Activated naive CD4-positive, alpha-beta T cell treated with anti-CD3 and anti-CD28 coated beads, Interleukin-2, amount 50 U/mL, for 72 hours (primary cell): ENCODE data around the gene TREML1. TPM values are rescaled to one million over a fixed set of nuclear protein-coding genes. Genes with fewer than 3 reads are reported as not detected.

ENCODE experiments used
- ATAC-seq, 2 donors: fragments of 150-1000 bp; cut with Tn5 transposase; 2 replicates each; pipeline ENCODE4 v1.10.0; 2021; ENCODE audit warnings: mild to moderate bottlenecking in 2 of 2, moderate library complexity in 2 of 2
- DNase-seq, 2 donors: peaks; one replicate each; pipeline ENCODE4 v3.0.0; 2021 to 2022; ENCODE audit warnings: low spot score in 2 of 2
- H3K27ac Mint-ChIP-seq, 2 donors: one replicate each; pipeline ENCODE4 v1.8.0; 2022; ENCODE audit warnings: mild to moderate bottlenecking in 2 of 2, mixed read lengths in 2 of 2
- H3K36me3 Mint-ChIP-seq, 2 donors: one replicate each; pipeline ENCODE4 v1.8.0; 2022; ENCODE audit warnings: mixed read lengths in 2 of 2
- H3K9me3 Mint-ChIP-seq, 2 donors: one replicate each; pipeline ENCODE4 v1.8.0; 2022; ENCODE audit warnings: mixed read lengths in 2 of 2
- total RNA-seq, 2 donors: library from RNA; stranded (reverse); gene quantifications; one replicate each; pipeline ENCODE4 v1.2.3, GENCODE V29; 2022

TREML1 gene
- total RNA-seq, 2 donors from 2014 or later, result not detected

DNA sequence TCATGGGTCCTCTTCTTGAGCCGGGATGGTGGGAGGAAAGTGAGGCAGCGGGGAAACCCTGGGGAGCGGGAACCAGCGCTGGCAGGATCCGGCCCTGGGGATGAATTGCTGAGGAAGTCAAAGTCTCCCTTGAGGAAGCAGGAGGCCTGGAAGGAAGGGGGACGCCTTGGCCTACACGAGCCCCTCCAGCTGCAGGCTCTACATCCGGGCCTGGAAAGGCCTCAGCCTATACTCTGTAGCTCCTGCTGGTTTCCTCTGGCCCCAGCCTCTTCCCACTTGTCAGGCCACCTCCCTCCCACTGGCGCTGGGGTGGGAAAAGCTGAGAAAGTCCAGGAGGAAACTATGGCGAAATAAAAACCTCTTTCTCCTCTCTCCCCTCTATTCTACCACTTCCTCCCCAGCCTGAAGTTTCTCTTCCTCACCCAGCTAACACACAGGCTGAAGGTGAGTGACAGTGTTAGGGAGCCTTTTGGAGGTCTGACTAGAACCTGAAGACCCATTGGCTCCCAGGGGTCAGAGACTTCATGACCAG lies 31.9 kb upstream of the TREML1 start:
- ATAC-seq, result no peak
- H3K9me3 Mint-ChIP-seq, result peaks cover 4 to 6% of the 10 kb centered on the region in 2 donors
- peak overlapping the region; percentile 17 to 33 for H3K27ac Mint-ChIP-seq
- peaks cover 4 to 12% of the 10 kb centered on the region in 2 donors for H3K36me3 Mint-ChIP-seq
- no peak for DNase-seq

DNA sequence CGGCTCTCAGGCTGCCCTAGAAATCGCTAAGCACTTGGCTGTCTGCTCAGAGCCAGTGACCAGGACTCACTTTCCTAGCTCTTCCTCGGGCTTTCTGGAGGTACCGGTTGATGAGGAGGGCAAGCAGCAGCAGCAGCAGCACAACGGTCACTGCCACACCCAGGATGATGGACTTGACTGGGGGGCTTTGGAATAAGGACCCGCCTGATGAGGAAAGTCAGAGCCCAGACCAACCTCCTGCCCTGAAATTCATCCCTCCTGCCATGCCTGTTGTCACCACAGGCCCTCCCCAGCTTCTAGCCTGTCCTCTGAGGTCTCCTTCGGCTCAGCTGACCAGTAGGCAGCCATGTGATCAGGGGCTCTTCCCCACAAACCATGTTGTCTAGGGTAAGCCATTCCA lies 30.6 kb upstream of the TREML1 start:
- H3K9me3 Mint-ChIP-seq, result peaks cover 4 to 6% of the 10 kb centered on the region in 2 donors
- ATAC-seq (no peak), DNase-seq (no peak)
- no peak overlapping the region for H3K27ac Mint-ChIP-seq
- peaks cover 4 to 6% of the 10 kb centered on the region in 2 donors for H3K36me3 Mint-ChIP-seq

DNA sequence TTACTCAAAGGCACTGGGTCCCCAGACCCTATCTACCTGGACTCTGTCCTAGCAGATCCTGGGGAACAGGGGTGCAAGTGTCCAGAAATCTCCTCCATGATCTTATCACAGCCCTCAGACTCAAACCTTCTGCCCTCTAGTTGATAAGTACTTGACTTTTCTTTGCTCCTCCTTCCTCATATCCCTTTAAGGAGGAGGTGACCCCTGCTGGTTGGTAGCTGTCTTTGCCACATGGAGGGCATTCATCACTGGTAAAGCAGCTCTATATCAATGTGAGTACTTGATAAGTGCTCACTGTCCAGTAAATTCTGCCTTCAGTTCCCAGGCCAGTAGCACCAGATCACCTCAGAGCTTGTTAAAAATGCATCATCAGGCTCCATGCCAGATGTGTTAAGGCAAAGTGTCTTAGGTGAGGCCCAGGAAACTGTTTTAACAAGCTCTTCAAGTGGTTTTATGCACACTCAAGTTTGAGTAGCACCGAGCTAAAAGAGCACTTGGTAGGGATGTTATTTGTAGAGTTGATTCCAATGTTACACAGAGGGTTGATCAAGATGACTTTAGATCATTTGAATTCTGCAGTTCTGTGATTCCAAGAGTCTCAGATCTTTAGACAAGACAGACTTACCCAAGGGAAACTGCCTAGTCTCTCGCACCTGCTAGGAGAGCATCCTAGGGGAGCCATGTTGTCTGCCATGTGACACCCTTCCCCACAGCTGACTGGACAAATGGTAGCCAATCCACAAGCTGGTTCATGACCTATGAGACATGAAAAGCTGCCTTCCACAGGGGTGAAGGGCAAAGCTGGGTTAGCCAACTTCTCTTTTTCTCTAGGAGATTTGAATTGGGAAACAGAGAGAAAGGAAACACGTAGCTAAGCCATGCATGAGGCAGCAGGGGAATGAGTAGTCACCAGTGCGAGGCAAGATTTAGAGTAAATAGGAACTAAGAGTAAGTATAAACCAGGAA lies 28.2 kb upstream of the TREML1 start:
- H3K9me3 Mint-ChIP-seq, result no peaks in the 10 kb centered on the region
- no peaks in the 10 kb centered on the region for H3K36me3 Mint-ChIP-seq
- peak overlapping the region; percentile 1 to 67 for H3K27ac Mint-ChIP-seq
- DNase-seq, result peak in 1 of 2 donors; percentile 54
- ATAC-seq, result peak; percentile 80 to 95

DNA sequence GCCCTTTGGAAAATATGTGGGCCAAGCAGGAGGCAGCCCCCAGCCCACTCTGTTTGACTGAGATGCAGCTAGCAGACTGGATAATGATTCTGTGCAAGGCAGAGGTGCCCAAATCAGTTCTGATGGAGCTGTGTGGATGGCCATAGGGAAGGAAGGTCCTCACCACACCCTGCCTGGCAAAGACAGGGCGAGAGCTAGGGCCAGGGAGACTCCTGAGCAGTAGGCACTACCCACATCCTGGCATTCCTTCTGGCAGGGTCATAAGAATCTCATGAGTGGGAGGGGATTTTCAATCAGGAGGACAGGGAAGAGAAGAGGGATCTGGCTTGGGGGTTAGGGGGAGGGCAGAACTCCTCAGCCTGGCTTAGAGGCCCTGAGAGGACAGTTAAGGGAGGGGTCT lies 27.4 kb upstream of the TREML1 start:
- peak in 1 of 2 donors; percentile 10 for ATAC-seq
- DNase-seq, result no peak
- Mint-ChIP-seq H3K27ac (peak overlapping the region in 1 of 2 donors; percentile 67), H3K9me3 (no peaks in the 10 kb centered on the region), H3K36me3 (no peaks in the 10 kb centered on the region)

DNA sequence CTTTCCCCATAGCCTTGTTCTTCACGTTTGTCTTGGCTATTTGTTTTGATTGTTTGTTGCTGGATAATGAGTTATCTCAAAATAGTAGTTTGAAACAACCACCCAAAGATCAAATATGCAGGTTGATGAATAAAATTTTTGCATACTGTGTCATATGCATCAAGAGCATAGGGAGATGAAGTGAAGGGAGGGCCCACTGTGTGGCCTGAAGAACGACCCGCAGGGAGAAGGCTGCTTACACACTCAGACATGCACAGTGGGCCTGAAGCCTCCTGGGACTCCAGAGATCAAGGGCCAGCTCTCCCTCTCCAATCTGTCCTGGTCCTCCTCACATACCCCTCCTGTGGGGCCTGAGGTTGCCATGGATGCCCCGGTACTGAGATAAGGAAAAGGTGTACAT lies 25.0 kb upstream of the TREML1 start:
- Mint-ChIP-seq H3K9me3 (no peaks in the 10 kb centered on the region), H3K27ac (no peak overlapping the region), H3K36me3 (no peaks in the 10 kb centered on the region)
- DNase-seq (no peak), ATAC-seq (no peak)

DNA sequence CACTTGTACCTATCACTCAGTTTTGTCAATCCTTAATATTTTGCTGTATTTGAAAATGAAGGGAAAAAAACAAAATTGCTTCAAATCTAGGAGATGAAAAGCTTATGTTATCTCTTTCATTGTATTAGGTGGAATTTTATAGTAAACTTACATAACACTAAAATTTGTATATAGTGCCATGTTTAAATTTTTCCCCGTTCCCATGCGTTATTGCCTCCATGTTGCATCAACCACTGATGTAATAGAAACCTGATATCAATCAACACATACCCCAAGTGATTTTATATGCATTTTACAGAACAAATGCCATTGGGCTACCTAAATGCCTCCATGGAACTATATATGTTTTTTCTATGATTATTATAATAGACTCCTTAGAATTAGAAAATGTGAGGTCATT lies 23.5 kb upstream of the TREML1 start:
- Mint-ChIP-seq H3K9me3 (no peaks in the 10 kb centered on the region), H3K27ac (no peak overlapping the region), H3K36me3 (no peaks in the 10 kb centered on the region)
- ATAC-seq, result no peak
- DNase-seq, result no peak

DNA sequence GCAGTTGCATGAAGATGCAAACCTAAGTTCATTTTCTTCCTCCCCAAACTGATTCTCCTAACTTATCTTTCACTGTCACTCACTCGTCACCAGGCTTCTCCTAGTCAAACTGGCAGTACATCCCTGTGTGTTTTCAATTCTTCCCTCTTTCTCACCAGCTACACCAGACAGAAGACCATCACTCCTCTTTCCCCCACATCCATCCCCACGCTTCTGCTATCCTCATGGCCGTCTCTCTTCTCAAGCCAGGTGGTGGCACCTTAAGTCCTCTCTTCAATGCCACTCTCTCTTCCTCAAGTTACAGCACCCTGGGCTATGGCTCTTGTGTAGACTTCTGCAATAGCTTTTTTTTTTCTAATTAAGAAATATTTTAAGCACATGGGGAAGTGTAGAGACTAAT lies 23.1 kb upstream of the TREML1 start:
- no peak for ATAC-seq
- Mint-ChIP-seq H3K27ac (no peak overlapping the region), H3K9me3 (no peaks in the 10 kb centered on the region), H3K36me3 (no peaks in the 10 kb centered on the region)
- no peak for DNase-seq

DNA sequence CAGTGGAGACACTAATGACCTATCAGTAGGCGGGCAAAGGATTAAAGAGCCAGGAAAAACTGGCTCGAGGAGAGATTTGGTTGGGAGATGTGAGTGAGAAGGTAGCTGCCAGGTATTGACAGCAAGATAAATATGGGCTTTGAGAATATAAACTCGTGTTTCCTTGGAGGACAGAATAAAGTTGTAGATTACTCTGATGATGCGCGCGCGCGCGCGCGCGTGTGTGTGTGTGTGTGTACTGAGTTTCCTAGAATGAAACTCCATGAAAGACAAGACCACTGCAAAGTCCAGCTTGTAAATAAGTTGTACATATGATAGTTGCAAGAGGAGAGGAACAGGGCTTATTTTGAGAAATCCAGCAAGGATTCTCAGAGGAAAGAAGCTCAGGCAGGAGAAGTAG lies 22.0 kb upstream of the TREML1 start:
- no peak for ATAC-seq
- DNase-seq, result no peak
- Mint-ChIP-seq H3K27ac (no peak overlapping the region), H3K36me3 (no peaks in the 10 kb centered on the region), H3K9me3 (no peaks in the 10 kb centered on the region)

DNA sequence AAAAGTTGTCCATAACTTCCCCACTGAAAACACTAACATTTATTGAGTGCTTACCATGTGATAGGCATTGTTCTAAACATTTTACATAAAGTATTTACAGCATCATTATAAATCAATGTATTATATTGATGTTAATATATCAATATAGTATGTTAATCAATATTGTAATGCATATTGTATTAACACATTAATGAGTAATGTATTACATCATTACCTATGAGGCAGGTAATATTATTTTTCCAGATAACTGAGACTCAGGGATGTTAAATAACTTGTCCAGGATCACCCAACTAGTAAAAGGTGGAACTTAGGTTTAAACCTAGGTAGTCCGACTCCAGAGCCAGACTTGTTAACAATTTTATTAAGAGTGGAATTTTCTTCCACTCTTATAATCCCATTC lies 20.9 kb upstream of the TREML1 start:
- ATAC-seq, result no peak
- H3K36me3 Mint-ChIP-seq, result no peaks in the 10 kb centered on the region
- no peak overlapping the region for H3K27ac Mint-ChIP-seq
- H3K9me3 Mint-ChIP-seq, result no peaks in the 10 kb centered on the region
- DNase-seq, result no peak

DNA sequence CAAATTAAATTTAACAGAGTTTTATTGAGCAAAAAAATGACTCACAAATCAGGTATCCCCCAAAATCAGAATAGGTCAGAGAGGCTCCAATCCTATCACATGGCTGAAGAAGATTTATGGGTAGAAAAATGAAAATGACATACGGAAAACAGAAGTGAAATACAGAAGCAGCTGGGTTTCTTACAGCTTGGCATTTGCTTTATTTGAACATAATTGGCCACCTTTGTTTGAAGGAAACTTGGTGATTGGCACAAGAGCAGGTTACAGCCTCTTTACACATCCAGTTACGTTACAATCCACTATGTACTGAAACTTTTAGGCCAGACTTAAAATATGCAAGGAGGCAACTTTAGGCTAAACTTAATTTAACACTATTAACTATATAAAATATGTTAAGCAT lies 20.5 kb upstream of the TREML1 start:
- H3K9me3 Mint-ChIP-seq, result no peaks in the 10 kb centered on the region
- no peak for ATAC-seq
- H3K27ac Mint-ChIP-seq, result no peak overlapping the region
- no peaks in the 10 kb centered on the region for H3K36me3 Mint-ChIP-seq
- no peak for DNase-seq

DNA sequence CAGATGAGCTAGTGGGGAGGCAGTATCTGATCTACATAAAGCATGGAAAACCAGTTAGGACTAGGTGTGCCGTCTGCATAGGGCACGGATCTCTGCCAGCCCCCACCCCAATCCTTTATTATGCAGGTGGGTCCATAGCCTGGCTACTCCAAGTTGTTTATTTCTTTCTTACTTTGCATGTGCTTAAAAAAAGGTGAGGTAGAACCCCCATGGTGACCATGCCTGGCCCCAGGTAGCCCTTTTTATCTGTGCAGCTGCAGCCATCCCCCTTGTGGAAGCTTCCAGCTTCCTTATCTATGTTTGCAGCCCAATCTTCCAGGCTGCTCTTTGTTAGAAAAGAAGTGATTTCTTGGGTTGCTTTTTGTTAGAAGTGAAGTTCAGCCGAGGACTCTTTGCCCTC lies 17.8 kb upstream of the TREML1 start:
- no peaks in the 10 kb centered on the region for H3K36me3 Mint-ChIP-seq
- H3K27ac Mint-ChIP-seq, result no peak overlapping the region
- no peaks in the 10 kb centered on the region for H3K9me3 Mint-ChIP-seq
- ATAC-seq (no peak), DNase-seq (no peak)

DNA sequence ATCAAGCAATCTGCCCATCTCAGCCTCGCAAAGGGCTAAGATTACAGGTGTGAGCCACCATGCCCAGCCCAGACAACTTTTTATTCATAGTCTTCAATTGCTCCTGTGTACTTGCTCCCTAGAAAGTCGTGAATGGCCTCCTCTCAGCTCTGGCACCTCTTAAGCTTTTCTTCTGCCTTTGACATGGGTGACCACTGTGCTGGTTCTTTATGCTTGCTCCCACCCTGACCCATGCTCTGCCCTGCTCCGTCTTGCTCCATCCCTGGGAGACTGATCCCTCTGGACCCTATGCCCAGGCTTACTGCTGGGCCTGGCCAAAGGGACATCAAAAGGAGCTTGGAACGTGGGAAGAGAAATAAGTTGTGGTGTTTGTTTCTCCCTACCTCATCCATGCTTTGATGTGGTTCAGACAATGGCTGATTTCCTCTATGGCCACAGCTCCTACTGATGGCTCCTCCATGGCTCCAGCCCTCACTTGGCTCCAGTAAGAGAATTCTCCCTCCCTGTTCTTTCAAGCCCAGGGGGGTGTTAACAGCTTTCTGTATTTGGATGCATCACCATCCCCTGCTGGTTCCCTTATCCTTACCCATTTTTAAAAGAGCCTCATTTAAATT lies 16.5 kb upstream of the TREML1 start:
- H3K9me3 Mint-ChIP-seq, result no peaks in the 10 kb centered on the region
- H3K36me3 Mint-ChIP-seq, result no peaks in the 10 kb centered on the region
- H3K27ac Mint-ChIP-seq, result no peak overlapping the region
- DNase-seq, result no peak
- no peak for ATAC-seq

DNA sequence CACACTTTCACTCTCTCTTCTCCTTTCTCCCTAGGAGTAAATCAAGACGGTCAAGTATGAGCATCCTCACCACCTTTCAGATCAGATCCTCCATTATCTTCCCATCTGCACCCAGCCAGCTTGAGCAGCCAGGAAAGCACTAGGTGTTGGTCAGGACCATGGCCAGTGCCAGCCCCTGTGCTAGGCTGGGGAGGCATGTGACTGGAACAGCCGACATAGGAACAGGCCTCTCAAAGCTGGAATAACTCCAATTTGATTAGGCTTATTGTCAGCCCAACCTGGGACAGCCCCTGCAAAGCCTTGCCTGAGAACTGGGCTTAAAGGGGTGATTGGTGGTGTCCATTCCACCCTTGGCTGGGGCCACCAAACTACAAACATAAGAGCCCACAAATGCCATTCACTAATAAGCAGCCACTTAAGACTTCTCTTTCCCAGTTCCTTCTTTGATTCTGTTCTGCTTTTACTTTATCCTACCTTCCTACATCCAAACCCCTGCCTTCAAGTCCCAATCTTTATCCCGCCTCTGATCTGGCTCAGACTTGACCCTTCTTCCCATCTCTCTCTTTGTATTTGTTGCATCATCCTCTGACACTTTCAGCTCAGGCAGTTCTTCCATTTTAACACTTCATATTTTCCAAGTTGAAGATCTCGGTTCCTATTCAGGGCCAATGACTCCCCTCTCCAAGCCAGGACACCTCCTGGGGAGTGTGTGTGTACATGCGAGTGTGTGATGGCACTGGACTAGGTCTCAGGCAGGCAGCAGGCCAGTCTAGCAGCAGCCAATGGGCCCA lies 13.2 kb upstream of the TREML1 start:
- no peaks in the 10 kb centered on the region for H3K9me3 Mint-ChIP-seq
- H3K27ac Mint-ChIP-seq, result no peak overlapping the region
- ATAC-seq (no peak), DNase-seq (no peak)
- H3K36me3 Mint-ChIP-seq, result no peaks in the 10 kb centered on the region

DNA sequence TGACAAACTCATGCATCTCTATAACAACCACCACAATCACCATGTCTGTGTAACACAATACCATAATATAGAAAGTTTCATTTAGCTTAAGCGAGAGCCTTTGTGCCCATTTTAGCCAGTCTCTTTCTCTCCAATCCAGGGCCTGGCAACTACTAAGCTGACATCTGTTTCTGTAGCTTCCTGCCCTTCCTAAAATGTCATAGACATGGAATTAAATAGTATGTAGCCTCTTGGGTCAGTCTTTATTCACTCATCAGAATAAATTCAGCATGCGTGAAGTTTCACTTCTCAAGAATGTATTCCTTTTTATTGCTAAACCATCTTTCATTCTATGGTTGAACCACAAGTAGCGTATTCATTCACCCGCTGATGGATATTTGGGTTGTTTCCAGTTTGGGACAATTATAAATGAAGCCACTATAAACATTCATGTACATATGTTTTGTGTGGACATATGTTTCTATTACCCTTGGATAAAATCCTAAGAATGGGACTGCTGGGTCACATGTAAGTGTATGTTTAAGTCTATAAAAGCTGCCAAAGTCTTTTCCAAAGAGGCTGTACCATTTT lies 10.5 kb upstream of the TREML1 start:
- DNase-seq (no peak), ATAC-seq (no peak)
- no peaks in the 10 kb centered on the region for H3K9me3 Mint-ChIP-seq
- no peak overlapping the region for H3K27ac Mint-ChIP-seq
- H3K36me3 Mint-ChIP-seq, result no peaks in the 10 kb centered on the region

DNA sequence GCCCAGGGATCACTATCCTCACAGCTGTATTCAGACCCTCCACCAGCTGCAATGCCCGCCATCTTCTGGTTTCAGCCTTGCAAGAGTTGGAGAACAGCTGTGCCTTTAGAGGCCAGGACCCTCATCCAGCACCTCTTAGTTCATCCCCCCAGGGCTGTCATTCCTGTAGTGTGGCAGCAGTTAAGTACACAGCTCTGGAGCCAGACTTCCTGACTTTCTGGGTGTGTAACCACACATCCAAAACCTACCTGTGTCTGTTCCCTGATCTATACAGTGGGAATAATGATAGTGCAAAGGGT lies 9.2 kb upstream of the TREML1 start:
- H3K27ac Mint-ChIP-seq, result no peak overlapping the region
- DNase-seq (no peak), ATAC-seq (no peak)
- no peaks in the 10 kb centered on the region for H3K36me3 Mint-ChIP-seq
- H3K9me3 Mint-ChIP-seq, result no peaks in the 10 kb centered on the region

DNA sequence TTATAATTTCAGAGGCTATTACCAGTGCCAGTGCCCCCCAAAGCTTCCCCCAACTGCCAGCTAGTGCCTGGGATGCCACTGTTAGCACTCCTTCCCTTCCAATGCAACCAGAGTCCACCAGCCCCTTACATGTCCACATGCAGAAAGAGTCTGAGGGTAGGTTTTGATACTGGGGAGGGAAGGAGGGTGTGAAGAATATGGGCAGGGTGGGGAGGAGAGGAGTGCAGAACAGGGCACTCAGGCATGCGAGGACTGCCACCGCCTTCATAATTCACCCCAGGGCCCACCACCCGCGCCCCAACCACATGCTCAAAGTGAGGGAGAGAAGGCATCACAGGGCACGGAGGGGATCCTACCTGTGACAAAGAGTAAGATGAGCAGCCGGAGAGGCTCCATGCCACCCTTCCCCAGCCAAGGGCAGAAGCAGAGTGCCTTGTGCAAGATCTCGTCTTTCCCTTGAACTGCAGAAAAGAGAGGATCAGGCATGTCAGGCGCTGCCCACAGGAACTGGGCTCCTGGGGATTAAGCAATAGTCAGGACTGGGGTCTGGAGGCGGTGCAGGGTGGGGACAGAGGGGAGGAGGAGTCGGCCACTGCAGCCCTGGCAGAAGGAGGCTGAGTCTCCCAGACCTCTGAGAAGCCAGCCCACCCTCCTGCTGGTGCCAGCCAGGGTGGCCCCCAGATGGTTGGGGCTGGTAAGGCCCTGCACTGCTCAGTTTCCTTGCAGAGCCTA lies 8.7 kb upstream of the TREML1 start, which contains the start of gene TREM2:
TREM2 (minus strand) TSS at position 430 of the 732 bp plus-strand sequence; CDS start at position 396, 34 bp downstream.
- Mint-ChIP-seq H3K36me3 (no peaks in the 10 kb centered on the region), H3K27ac (peak within 1 kb of the TSS in 1 of 2 donors; percentile 10), H3K9me3 (no peaks in the 10 kb centered on the region)
- no peak for ATAC-seq
- DNase-seq, result no peak
